Endodermal cell (in vitro differentiated cells): ENCODE results near the gene COLEC11. TPM values are rescaled to one million over a fixed set of nuclear protein-coding genes. Genes with fewer than 3 reads are reported as not detected.
A peak's percentile ranks its signal among the peaks of the same experiment; 100 is the strongest.

Experiments
- DNase-seq: peaks from one replicate; pipeline ENCODE4 v3.0.0-alpha.2; 2017
- H3K27ac ChIP-seq: 2 replicates; pipeline ENCODE4 v1.5.1; 2013; ENCODE audit warnings: mild to moderate bottlenecking, low read depth, low read length, moderate library complexity
- H3K27me3 ChIP-seq: 2 replicates; pipeline ENCODE4 v1.6.1; 2013; ENCODE audit warnings: mild to moderate bottlenecking, low read length, moderate library complexity; ENCODE audit not compliant: insufficient read depth, control insufficient read depth, poor library complexity, severe bottlenecking
- H3K36me3 ChIP-seq: 2 replicates; pipeline ENCODE4 v1.7.0; 2013; ENCODE audit warnings: mild to moderate bottlenecking, low read length, moderate library complexity; ENCODE audit not compliant: control insufficient read depth, insufficient read depth
- H3K4me1 ChIP-seq: one replicate; pipeline ENCODE4 v1.7.0; 2013; ENCODE audit warnings: low read length; ENCODE audit not compliant: control insufficient read depth, insufficient read depth
- H3K4me3 ChIP-seq: 2 replicates; pipeline ENCODE4 v1.5.1; 2013; ENCODE audit warnings: mild to moderate bottlenecking, low read length, moderate library complexity
- H3K9ac ChIP-seq: 2 replicates; pipeline ENCODE4 v1.6.1; 2013; ENCODE audit warnings: mild to moderate bottlenecking, low read length, moderate library complexity; ENCODE audit not compliant: poor library complexity, severe bottlenecking; ENCODE audit errors: extremely low read depth
- H3K9me3 ChIP-seq: 2 replicates; pipeline ENCODE4 v1.6.1; 2013; ENCODE audit warnings: mild to moderate bottlenecking, low read length, moderate library complexity; ENCODE audit not compliant: control insufficient read depth
- H3K27ac Mint-ChIP-seq: 2 replicates; pipeline ENCODE4 v1.8.0; 2020; ENCODE audit warnings: mixed read lengths
- H3K27me3 Mint-ChIP-seq: 2 replicates; pipeline ENCODE4 v1.8.0; 2021; ENCODE audit warnings: mild to moderate bottlenecking, mixed read lengths; ENCODE audit not compliant: insufficient read depth
- H3K36me3 Mint-ChIP-seq: 2 replicates; pipeline ENCODE4 v1.8.0; 2020; ENCODE audit warnings: low read depth, mixed read lengths
- H3K4me1 Mint-ChIP-seq: 2 replicates; pipeline ENCODE4 v1.8.0; 2020; ENCODE audit warnings: mixed read lengths
- H3K4me3 Mint-ChIP-seq: 2 replicates; pipeline ENCODE4 v1.8.0; 2020; ENCODE audit warnings: mild to moderate bottlenecking, moderate library complexity, mixed read lengths
- H3K9me3 Mint-ChIP-seq: 2 replicates; pipeline ENCODE4 v1.8.0; 2020; ENCODE audit warnings: mild to moderate bottlenecking, mixed read lengths
- total RNA-seq, 2 donors: library from RNA; stranded (reverse); fragmentation: NEBNext Ultra II Directional in 1 of 2; extraction: Animal tissue kit (Norgen Biotek cat#: 25700) in 1 of 2; gene quantifications; 2 replicates in 1 of 2; 3 replicates in 1 of 2; pipeline ENCODE4 v1.2.1, GENCODE V29; 2021
- TF ChIP-seq, protein P1 (sequence below): fragments of 200-600 bp; sonication (generic); conservative IDR thresholded peaks from 2 replicates; pipeline ENCODE4 v1.5.0; 2021; ENCODE audit warnings: antibody characterized with exemption, mild to moderate bottlenecking

Gene COLEC11
- total RNA-seq, 2 donors from 2014 or later = 1.1 to 1.5 TPM

DNA sequence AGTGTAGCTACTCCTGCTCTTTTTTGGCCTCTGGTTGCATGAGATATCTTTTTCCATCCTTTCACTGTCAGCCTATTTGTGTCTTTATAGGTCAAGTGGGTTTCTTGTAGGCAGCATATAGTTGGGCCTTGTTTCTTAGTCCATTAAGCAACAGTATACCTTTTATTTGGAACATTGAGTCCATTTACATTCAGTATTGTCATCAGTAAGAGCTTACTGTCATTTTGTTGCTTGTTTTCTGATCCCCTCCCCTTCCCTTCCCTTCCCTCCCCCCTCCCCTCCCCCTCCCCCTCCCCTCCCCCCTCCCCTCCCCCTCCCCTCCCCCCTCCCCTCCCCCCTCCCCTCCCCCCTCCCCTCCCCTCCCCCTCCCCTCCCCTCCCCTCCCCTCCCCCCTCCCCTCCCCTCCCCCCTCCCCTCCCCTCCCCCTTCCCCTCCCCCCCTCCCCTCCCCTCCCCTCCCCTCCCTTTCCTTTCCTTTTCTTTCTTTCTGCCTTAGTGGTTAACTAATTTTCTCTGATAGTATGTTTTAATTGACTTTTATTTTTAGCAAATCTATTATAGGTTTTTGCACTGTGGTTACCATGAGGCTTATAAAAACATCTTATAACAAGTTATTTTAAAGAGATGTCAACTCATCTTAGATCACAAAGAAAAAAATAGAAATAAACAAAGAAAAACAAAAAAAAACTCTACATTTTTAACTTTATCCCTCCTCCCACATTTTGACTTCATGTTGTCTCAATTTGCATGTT is 95.3 kb downstream of the COLEC11 start:
- DNase-seq = no peak
- H3K36me3 Mint-ChIP-seq = no peaks in the 10 kb centered on the region
- TF ChIP-seq, protein P1, sequence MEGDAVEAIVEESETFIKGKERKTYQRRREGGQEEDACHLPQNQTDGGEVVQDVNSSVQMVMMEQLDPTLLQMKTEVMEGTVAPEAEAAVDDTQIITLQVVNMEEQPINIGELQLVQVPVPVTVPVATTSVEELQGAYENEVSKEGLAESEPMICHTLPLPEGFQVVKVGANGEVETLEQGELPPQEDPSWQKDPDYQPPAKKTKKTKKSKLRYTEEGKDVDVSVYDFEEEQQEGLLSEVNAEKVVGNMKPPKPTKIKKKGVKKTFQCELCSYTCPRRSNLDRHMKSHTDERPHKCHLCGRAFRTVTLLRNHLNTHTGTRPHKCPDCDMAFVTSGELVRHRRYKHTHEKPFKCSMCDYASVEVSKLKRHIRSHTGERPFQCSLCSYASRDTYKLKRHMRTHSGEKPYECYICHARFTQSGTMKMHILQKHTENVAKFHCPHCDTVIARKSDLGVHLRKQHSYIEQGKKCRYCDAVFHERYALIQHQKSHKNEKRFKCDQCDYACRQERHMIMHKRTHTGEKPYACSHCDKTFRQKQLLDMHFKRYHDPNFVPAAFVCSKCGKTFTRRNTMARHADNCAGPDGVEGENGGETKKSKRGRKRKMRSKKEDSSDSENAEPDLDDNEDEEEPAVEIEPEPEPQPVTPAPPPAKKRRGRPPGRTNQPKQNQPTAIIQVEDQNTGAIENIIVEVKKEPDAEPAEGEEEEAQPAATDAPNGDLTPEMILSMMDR = no peak
- Histone ChIP-seq H3K4me3 (no peak overlapping the region), H3K9me3 (peaks cover 6% of the 10 kb centered on the region), H3K27ac (no peak overlapping the region), H3K4me1 (no peaks in the 10 kb centered on the region), H3K9ac (no peak overlapping the region), H3K36me3 (no peaks in the 10 kb centered on the region), H3K27me3 (no peaks in the 10 kb centered on the region)
- H3K27me3 Mint-ChIP-seq = peaks cover 8% of the 10 kb centered on the region
- H3K9me3 Mint-ChIP-seq = peaks cover 4% of the 10 kb centered on the region
- H3K27ac Mint-ChIP-seq = no peak overlapping the region
- no peaks in the 10 kb centered on the region for H3K4me1 Mint-ChIP-seq
- H3K4me3 Mint-ChIP-seq = no peak overlapping the region

- Histone ChIP-seq H3K27me3 (no peaks in the 10 kb centered on the region), H3K4me3 (no peak overlapping the region), H3K9me3 (peaks cover 6% of the 10 kb centered on the region), H3K27ac (no peak overlapping the region), H3K36me3 (no peaks in the 10 kb centered on the region), H3K9ac (no peak overlapping the region), H3K4me1 (no peaks in the 10 kb centered on the region)
- Mint-ChIP-seq H3K4me3 (no peak overlapping the region), H3K4me1 (no peaks in the 10 kb centered on the region), H3K27ac (no peak overlapping the region), H3K36me3 (no peaks in the 10 kb centered on the region), H3K27me3 (peaks cover 13% of the 10 kb centered on the region), H3K9me3 (peaks cover 4% of the 10 kb centered on the region)
- DNase-seq = no peak
- TF ChIP-seq, protein P1 = peak; percentile 80
Measured at GRCh38 chr2:3692375-3692774, 97.5 kb downstream of the COLEC11 start.

Other genes with a start within 250 kb of the COLEC11 start
- 10 to 100 TPM; 30.1 to 36.8 TPM for gene EIPR1, start 217.3 kb upstream of the COLEC11 start, total RNA-seq
- 100 to 1,000 TPM in 1 of 2 donors, 10 to 100 TPM in 1; 98.2 to 103 TPM for gene TRAPPC12, start 215.4 kb upstream of the COLEC11 start, total RNA-seq
- 10 to 100 TPM; 27.1 to 40.1 TPM for gene ADI1, start 75.6 kb upstream of the COLEC11 start, total RNA-seq
- 10 to 100 TPM; 28.2 to 35.2 TPM for gene RNASEH1, start 36.8 kb upstream of the COLEC11 start, total RNA-seq
- gene RPS7, start 19.9 kb upstream of the COLEC11 start, total RNA-seq = 1,000 to 10,000 TPM; 1,323 to 1,693 TPM
- gene ALLC, start 63.1 kb downstream of the COLEC11 start, total RNA-seq = not detected
- not detected for gene DCDC2C, start 108.5 kb downstream of the COLEC11 start, total RNA-seq